Hepatocyte (in vitro differentiated cells): ENCODE data around the gene PIK3C2A.

ENCODE experiments used
- CTCF ChIP-seq: fragments of 200-600 bp; sonication (generic); IDR thresholded peaks from 2 replicates; pipeline ENCODE4 v1.5.1; 2016; ENCODE audit warnings: antibody characterized with exemption, mild to moderate bottlenecking; ENCODE audit not compliant: poor library complexity
- EZH2 ChIP-seq: fragments of 200-600 bp; sonication (generic); IDR thresholded peaks from 2 replicates; pipeline ENCODE4 v1.6.1; 2016; ENCODE audit warnings: antibody characterized with exemption, mild to moderate bottlenecking, borderline replicate concordance

GRCh38 chr11:17183836-17184235 lies 23.9 kb downstream of the PIK3C2A start:
- TF ChIP-seq EZH2: no peak
- no peak for TF ChIP-seq CTCF
